Measurements from ENCODE around the gene ANTXR1.

DNA sequence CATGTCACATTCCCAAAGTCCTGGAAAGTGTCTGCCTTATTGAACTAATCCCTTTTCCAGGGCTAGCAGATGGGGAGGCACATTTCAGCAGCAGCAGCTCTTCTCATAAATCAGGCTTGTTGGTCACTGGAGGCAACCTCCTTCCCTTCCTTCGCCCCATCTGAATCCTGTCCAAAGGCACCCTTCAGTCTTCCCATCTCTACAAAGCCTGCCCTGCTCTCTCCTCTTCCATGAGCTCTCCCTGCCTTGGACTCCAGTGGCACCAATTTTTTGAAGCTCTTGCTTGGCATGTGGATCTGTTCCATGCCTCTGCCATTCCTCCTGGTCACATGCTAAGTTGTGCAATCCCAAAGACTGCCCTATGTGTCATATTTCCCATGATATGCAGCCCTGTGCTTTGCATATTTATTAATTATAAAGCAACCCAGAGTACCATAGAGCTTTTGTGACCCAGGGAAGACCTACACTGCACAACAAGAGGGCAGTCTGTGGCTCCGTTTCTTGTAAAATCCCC lies 70.3 kb downstream of the ANTXR1 start:
- no peak for TF ChIP-seq CTCF (conservative IDR thresholded peaks at IDR 0.05; ENCODE audit: low read depth, low read length)
- no peak for TF ChIP-seq EZH2 (IDR thresholded peaks at IDR 0.05; ENCODE audit: borderline replicate concordance, low read depth, low read length, poor library complexity, severe bottlenecking)

All from A673 (cell line).